ENCODE results near the gene LRRC71. TPM values are rescaled to one million over a fixed set of nuclear protein-coding genes. Genes with fewer than 3 reads are reported as not detected.

Gene LRRC71
- total and polyA plus RNA-seq, 2 of the 8 experiments (the other 6 are each of a cell fraction or from before 2014, with no cell fraction given) = 0.05 TPM; not detected in 1

DNA sequence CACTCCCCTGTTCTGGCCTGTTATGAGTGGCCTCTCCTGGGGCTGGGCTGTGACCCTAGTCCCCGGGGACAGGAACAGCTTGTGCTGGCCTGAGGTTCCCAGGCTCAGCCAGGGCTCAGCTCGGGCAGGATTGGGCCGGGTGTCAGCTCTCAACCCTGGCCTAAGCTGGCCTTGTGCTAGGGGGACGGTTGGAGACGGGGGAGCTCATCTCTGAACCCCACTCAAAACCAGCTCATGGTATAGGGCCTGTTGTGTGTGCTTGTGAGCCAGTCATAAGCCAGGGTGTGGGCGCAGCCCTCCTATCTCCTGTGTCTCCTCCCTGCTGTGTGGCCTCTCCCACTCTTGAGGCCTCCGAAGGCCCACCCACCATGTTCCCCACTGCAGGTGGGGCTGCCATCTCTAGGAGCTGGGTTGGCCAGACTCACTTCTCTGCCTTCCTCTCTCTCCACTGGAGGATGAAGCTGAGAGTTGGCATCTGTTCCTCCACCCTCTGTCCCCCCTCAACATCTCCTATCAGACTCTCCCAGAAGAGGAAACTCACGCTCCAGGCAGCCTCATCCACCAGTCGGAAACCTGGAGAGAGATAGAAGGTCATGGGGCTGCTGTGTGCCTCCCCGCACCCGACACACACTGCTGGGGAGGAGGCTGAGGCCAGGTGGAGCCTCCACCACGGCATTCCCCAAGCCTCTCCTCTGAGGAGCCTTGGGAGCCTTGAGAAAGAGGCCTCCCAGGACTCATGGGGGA, 25.5 kb upstream of the LRRC71 start:
- peaks cover 2% of the 10 kb centered on the region; the same call in 1 of the 2 replicates for H3K23me2 ChIP-seq (ENCODE audit: low read depth, low read length)
- H2BK5ac ChIP-seq (ENCODE audit: low read depth, low read length) = no peak overlapping the region
- H3K79me2 ChIP-seq (ENCODE audit: control insufficient read depth in 1 of 2, insufficient read depth in 2 of 2, low read length in 2 of 2) = no peaks in the 10 kb centered on the region
- peaks cover 8 to 49% (median 40%) of the 10 kb centered on the region in 4 experiments for H3K27me3 ChIP-seq (replicated peaks in 1 of 4; ENCODE audit: control insufficient read depth in 3 of 4, extremely low read depth in 1 of 4, insufficient read depth in 3 of 4, low read length in 3 of 4)
- no peak overlapping the region for H4K5ac ChIP-seq (ENCODE audit: insufficient read length, low read depth, low read length)
- H3K4ac ChIP-seq (replicated peaks; ENCODE audit: insufficient read length, low read depth, low read length) = no peak overlapping the region
- TF ChIP-seq HDAC2 (IDR thresholded peaks at IDR 0.05; ENCODE audit: borderline replicate concordance in 1 of 2, low read depth in 2 of 2, low read length in 2 of 2) = no peak
- no peak for TF ChIP-seq KDM1A (IDR thresholded peaks at IDR 0.05; ENCODE audit: borderline replicate concordance, low read length)
- TF ChIP-seq RFX5 (IDR thresholded peaks at IDR 0.05; ENCODE audit: borderline replicate concordance, low read depth, low read length) = no peak
- TF ChIP-seq FOSL1 (IDR thresholded peaks at IDR 0.05; ENCODE audit: insufficient read depth, low read depth, low read length) = no peak
- no peak for TF ChIP-seq ZNF274 (IDR thresholded peaks at IDR 0.05; ENCODE audit: borderline replicate concordance, extremely low read depth, low read length)
- TF ChIP-seq SIRT6 (IDR thresholded peaks at IDR 0.05; ENCODE audit: low read length) = no peak
- TF ChIP-seq MAFK (IDR thresholded peaks at IDR 0.05; ENCODE audit: low read depth, low read length) = no peak
- TF ChIP-seq CREB1 (IDR thresholded peaks at IDR 0.05) = no peak
- no peak for TF ChIP-seq SIN3A (conservative IDR thresholded peaks at IDR 0.05 in 1 of 2, IDR thresholded peaks at IDR 0.05 in 1 of 2; ENCODE audit: low read depth in 1 of 2, low read length in 2 of 2)
- TF ChIP-seq ASH2L (IDR thresholded peaks at IDR 0.05; ENCODE audit: low read length) = no peak
- no peak for TF ChIP-seq SIX5 (IDR thresholded peaks at IDR 0.05; ENCODE audit: low read depth, low read length)
- no peak for TF ChIP-seq SP4 (IDR thresholded peaks at IDR 0.05; ENCODE audit: low read length)
- no peak for TF ChIP-seq YY1 (IDR thresholded peaks at IDR 0.05; ENCODE audit: low read depth, low read length)
- H2BK20ac ChIP-seq (ENCODE audit: low read length) = no peak overlapping the region
- H4K20me1 ChIP-seq (replicated peaks in 1 of 2; ENCODE audit: control insufficient read depth in 1 of 2, insufficient read depth in 2 of 2, low read length in 2 of 2) = no peaks in the 10 kb centered on the region
- H3K18ac ChIP-seq (ENCODE audit: extremely low read depth, low read length) = no peak overlapping the region
- H4K8ac ChIP-seq (ENCODE audit: extremely low read depth, insufficient read depth, low read length) = no peak overlapping the region; the same call in 1 of the 2 replicates
- POLR2A ChIA-PET (ENCODE audit: partially characterized antibody) = interaction anchor here (0.7 to 2.3 kb wide), 5 partner anchors 27 to 169 kb away, joined by 3 to 6 read pairs (median 4); partner anchors contain the start of gene PRCC
- no peaks in the 10 kb centered on the region for H3K9me3 ChIP-seq (ENCODE audit: insufficient read depth in 2 of 2, low read depth in 1 of 2, low read length in 1 of 2)
- H2BK120ac ChIP-seq (replicated peaks; ENCODE audit: low read depth, low read length) = no peak overlapping the region
- H2AK5ac ChIP-seq (ENCODE audit: low read depth, low read length) = no peak overlapping the region
- no peaks in the 10 kb centered on the region for H3K36me3 ChIP-seq (ENCODE audit: control insufficient read depth in 2 of 4, insufficient read depth in 4 of 4, low read length in 3 of 4)
- no peak overlapping the region for H3K9ac ChIP-seq (replicated peaks in 1 of 4; ENCODE audit: extremely low read depth in 1 of 4, low read depth in 3 of 4, low read length in 3 of 4)
- CTCF ChIA-PET (ENCODE audit: partially characterized antibody) = interaction anchor here (0.9 to 31.4 kb wide), 13 partner anchors 9 to 270 kb away, joined by 3 to 719 read pairs (median 6); partner anchors contain the start of genes INSRR, LRRC71 and NTRK1
- no peak overlapping the region for H3K23ac ChIP-seq (ENCODE audit: insufficient read length)
- no peak overlapping the region for H2BK15ac ChIP-seq (ENCODE audit: low read length)
- peaks cover 0 to 10% (median 5%) of the 10 kb centered on the region in 4 experiments; a peak in 4 of 7 replicates for H3K4me1 ChIP-seq (replicated peaks in 1 of 4; ENCODE audit: control insufficient read depth in 3 of 4, insufficient read depth in 4 of 4, low read length in 3 of 4)
- no peak overlapping the region for H3K56ac ChIP-seq (replicated peaks; ENCODE audit: insufficient read length, low read depth, low read length)
- peak overlapping the region; percentile 67 for H4K91ac ChIP-seq (replicated peaks; ENCODE audit: insufficient read length, low read length)
- WGBS, 2 experiments (ENCODE audit: extremely low coverage in 1 of 2, insufficient coverage in 1 of 2, insufficient read length in 1 of 2, insufficient replicate concordance in 2 of 2, low coverage in 1 of 2, low lambda C conversion rate in 2 of 2, missing lambda C conversion rate in 1 of 2) = 90% methylated on average over 12 of the region's 12 CpGs; no CpG with 5 or more reads in 1 of the 2 experiments
- H3K27ac ChIP-seq (ENCODE audit: low read depth, low read length) = no peak overlapping the region
- no peak overlapping the region for H3K14ac ChIP-seq (ENCODE audit: insufficient read length)
- no peaks in the 10 kb centered on the region for H3K79me1 ChIP-seq (ENCODE audit: low read depth, low read length)
- FAIRE-seq (no peak), DNase-seq (ENCODE audit: low read depth in 1 of 2, low spot score in 2 of 2) (no peak)
- H3K4me3 ChIP-seq (ENCODE audit: extremely low read depth in 1 of 4, insufficient read depth in 2 of 4, low read depth in 3 of 4, low read length in 4 of 4) = no peak overlapping the region
- no peak overlapping the region for H2AFZ ChIP-seq (ENCODE audit: low read length)
- no peak overlapping the region for H2BK12ac ChIP-seq (ENCODE audit: low read depth, low read length)
- no peak overlapping the region for H3K4me2 ChIP-seq (ENCODE audit: insufficient read depth in 1 of 2, low read depth in 2 of 2, low read length in 2 of 2)
